Measurements from ENCODE around the gene RENBP. TPM values are rescaled to one million over a fixed set of nuclear protein-coding genes. Genes with fewer than 3 reads are reported as not detected.

Gene RENBP
- total RNA-seq, 1 donor from 2014 or later, result 4.2 TPM

GRCh38 chrX:153968255-153968654, 23.8 kb upstream of the RENBP start:
- no peak for DNase-seq (ENCODE audit: extremely low spot score in 2 of 2)
- Histone ChIP-seq H3K4me3 (peak overlapping the region in 1 of 2 donors; percentile 94), H3K36me3 (peaks cover 0 to 10% of the 10 kb centered on the region in 2 donors), H3K27me3 (no peaks in the 10 kb centered on the region), H3K4me1 (peaks cover 53% of the 10 kb centered on the region), H3K27ac (no peak overlapping the region), H3K9me3 (no peaks in the 10 kb centered on the region)
- intact Hi-C loops (cut with DNase I), result no loop called here
- TF ChIP-seq POLR2AphosphoS5 (IDR thresholded peaks at IDR 0.05; ENCODE audit: insufficient read depth in 1 of 2, low read depth in 1 of 2), result no peak
- no peak for TF ChIP-seq POLR2A (IDR thresholded peaks at IDR 0.05)
- no peak for TF ChIP-seq CTCF (IDR thresholded peaks at IDR 0.05)

- H3K36me3 ChIP-seq, result peaks cover 0 to 15% of the 10 kb centered on the region in 2 donors
- TF ChIP-seq POLR2A (IDR thresholded peaks at IDR 0.05) (no peak), POLR2AphosphoS5 (IDR thresholded peaks at IDR 0.05; ENCODE audit: insufficient read depth in 1 of 2, low read depth in 1 of 2) (no peak), CTCF (IDR thresholded peaks at IDR 0.05) (no peak)
- H3K27me3 ChIP-seq, result no peaks in the 10 kb centered on the region
- intact Hi-C loops (cut with DNase I), result no loop called here
- H3K4me3 ChIP-seq, result no peak overlapping the region
- peaks cover 50% of the 10 kb centered on the region for H3K4me1 ChIP-seq
- H3K27ac ChIP-seq, result no peak overlapping the region
- no peaks in the 10 kb centered on the region for H3K9me3 ChIP-seq
- DNase-seq (ENCODE audit: extremely low spot score in 2 of 2), result no peak
Observed at GRCh38 chrX:153967536-153968224, 23.2 kb upstream of the RENBP start.

DNA sequence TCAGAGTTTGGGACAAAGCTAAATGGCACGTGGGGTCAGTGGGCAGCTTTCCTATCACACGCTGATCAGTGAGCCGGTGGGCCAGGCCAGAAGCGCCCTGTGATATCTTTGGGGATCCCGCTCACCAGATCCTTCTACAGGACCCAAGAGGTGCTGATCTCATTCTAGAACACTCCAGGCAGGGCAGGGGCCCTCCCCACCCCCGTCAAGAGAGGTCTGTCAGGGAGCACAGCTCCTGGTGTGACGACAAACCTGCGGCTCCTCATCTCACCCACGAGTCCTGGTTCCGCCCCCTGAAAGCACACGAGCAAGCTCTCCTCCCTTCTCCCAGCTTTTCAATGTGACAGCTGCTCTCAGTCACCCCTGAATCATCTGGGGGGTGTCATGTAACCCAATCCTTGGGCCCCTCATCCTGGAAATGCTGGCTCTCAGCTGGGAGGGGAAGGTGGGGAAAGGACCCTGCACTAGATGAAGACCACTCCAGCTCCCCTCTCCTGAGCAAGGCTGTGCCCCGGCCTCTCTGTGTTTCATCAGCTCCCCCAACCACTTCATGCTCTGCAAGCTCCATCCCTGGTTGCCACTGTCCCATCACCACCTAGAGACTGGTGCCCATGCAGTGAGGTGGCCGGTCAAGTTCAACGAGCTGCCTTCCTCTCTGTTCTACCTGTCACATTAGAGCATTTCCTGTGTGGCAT, 22.5 kb upstream of the RENBP start:
- H3K9me3 ChIP-seq, result no peaks in the 10 kb centered on the region
- no peaks in the 10 kb centered on the region for H3K27me3 ChIP-seq
- no peak overlapping the region for H3K27ac ChIP-seq
- H3K36me3 ChIP-seq, result peaks cover 0 to 21% of the 10 kb centered on the region in 2 donors
- no peak for DNase-seq (ENCODE audit: extremely low spot score in 2 of 2)
- TF ChIP-seq POLR2A (IDR thresholded peaks at IDR 0.05) (no peak), POLR2AphosphoS5 (IDR thresholded peaks at IDR 0.05; ENCODE audit: insufficient read depth in 1 of 2, low read depth in 1 of 2) (no peak), CTCF (IDR thresholded peaks at IDR 0.05) (no peak)
- H3K4me1 ChIP-seq, result peaks cover 50% of the 10 kb centered on the region
- intact Hi-C loops (cut with DNase I), result no loop called here
- H3K4me3 ChIP-seq, result no peak overlapping the region

- H3K4me3 ChIP-seq, result no peak overlapping the region
- peaks cover 0 to 28% of the 10 kb centered on the region in 2 donors for H3K36me3 ChIP-seq
- TF ChIP-seq CTCF (IDR thresholded peaks at IDR 0.05), result no peak
- TF ChIP-seq POLR2A (IDR thresholded peaks at IDR 0.05), result no peak
- no peak for TF ChIP-seq POLR2AphosphoS5 (IDR thresholded peaks at IDR 0.05; ENCODE audit: insufficient read depth in 1 of 2, low read depth in 1 of 2)
- no peaks in the 10 kb centered on the region for H3K9me3 ChIP-seq
- H3K4me1 ChIP-seq, result peaks cover 50% of the 10 kb centered on the region
- no peak for DNase-seq (ENCODE audit: extremely low spot score in 2 of 2)
- intact Hi-C loops (cut with DNase I), result no loop called here
- no peaks in the 10 kb centered on the region for H3K27me3 ChIP-seq
- H3K27ac ChIP-seq, result no peak overlapping the region
Observed at GRCh38 chrX:153966283-153966688, 21.8 kb upstream of the RENBP start.

DNA sequence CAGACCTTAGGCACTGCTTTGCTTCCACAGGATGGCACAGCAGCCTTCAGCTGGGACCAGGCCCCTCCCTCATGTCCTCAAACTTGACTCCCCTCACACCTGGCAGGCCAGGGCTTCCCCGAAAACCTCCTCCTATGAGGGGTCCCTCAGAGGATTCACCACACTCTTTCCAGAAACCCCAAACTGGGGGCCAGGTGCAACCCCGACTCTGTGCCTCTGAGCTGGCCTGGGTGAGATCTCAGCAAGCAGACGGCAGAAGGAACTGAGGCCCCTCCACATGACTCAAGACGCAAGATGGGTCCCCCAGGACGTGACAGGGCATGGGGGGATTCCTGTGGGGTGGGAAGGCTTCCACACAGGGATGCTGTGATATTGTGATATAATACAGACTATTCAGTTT, 21.0 kb upstream of the RENBP start:
- peaks cover 0 to 36% of the 10 kb centered on the region in 2 donors for H3K36me3 ChIP-seq
- peaks cover 50% of the 10 kb centered on the region for H3K4me1 ChIP-seq
- intact Hi-C loops (cut with DNase I), result no loop called here
- H3K27me3 ChIP-seq, result no peaks in the 10 kb centered on the region
- H3K4me3 ChIP-seq, result no peak overlapping the region
- no peaks in the 10 kb centered on the region for H3K9me3 ChIP-seq
- H3K27ac ChIP-seq, result no peak overlapping the region
- no peak for DNase-seq (ENCODE audit: extremely low spot score in 2 of 2)
- TF ChIP-seq POLR2A (IDR thresholded peaks at IDR 0.05) (no peak), POLR2AphosphoS5 (IDR thresholded peaks at IDR 0.05; ENCODE audit: insufficient read depth in 1 of 2, low read depth in 1 of 2) (no peak), CTCF (IDR thresholded peaks at IDR 0.05) (no peak)
